GM21619 (cell line): ENCODE measurements around the gene CDC25B.
"Not testable (repeated sequence)": the region's sequence is repeated elsewhere in the genome, so short reads cannot be mapped to it uniquely, and the experiment has no call there.

ENCODE experiments used
- ATAC-seq: cut with Tn5 transposase; IDR thresholded peaks from one replicate; pipeline ENCODE4 v1.9.1; 2021; ENCODE audit not compliant: unreplicated experiment

The CDC25B gene

GRCh38 chr20:3784216-3784853 is 11.8 kb upstream of the CDC25B start:
- no peak for ATAC-seq

- ATAC-seq: no peak
Observed at GRCh38 chr20:3784863-3785239, 11.3 kb upstream of the CDC25B start.

- ATAC-seq: no peak
Observed at GRCh38 chr20:3785240-3786125, 10.6 kb upstream of the CDC25B start.

- ATAC-seq: peak; percentile 12
Observed at GRCh38 chr20:3786126-3786484, 10.0 kb upstream of the CDC25B start.

GRCh38 chr20:3786665-3787323 is 9.3 kb upstream of the CDC25B start, which contains the start of gene CENPB:
TSS of gene CENPB (minus strand) at chr20:3786740. CDS start at chr20:3786483, 257 bp downstream.
- peak; percentile 77 for ATAC-seq

GRCh38 chr20:3787324-3788014 is 8.6 kb upstream of the CDC25B start:
- no peak for ATAC-seq

GRCh38 chr20:3788685-3789155 is 7.4 kb upstream of the CDC25B start:
- ATAC-seq: no peak

GRCh38 chr20:3789201-3789600 is 6.9 kb upstream of the CDC25B start:
- not testable (repeated sequence) for ATAC-seq

GRCh38 chr20:3794168-3794567 is 1.9 kb upstream of the CDC25B start:
- not testable (repeated sequence) for ATAC-seq

GRCh38 chr20:3794701-3795420 is 1.2 kb upstream of the CDC25B start:
- no peak for ATAC-seq

- ATAC-seq: peak; percentile 3
Observed at GRCh38 chr20:3796477-3797225, 541 bp downstream of the CDC25B start.

GRCh38 chr20:3797226-3797545 is 1.1 kb downstream of the CDC25B start:
- ATAC-seq: no peak

- ATAC-seq: no peak
Observed at GRCh38 chr20:3797592-3798372, 1.7 kb downstream of the CDC25B start.

- ATAC-seq: no peak
Observed at GRCh38 chr20:3798373-3798768, 2.3 kb downstream of the CDC25B start.

GRCh38 chr20:3798908-3799248 is 2.8 kb downstream of the CDC25B start:
- no peak for ATAC-seq

- no peak for ATAC-seq
Observed at GRCh38 chr20:3800256-3800877, 4.3 kb downstream of the CDC25B start.

- no peak for ATAC-seq
Observed at GRCh38 chr20:3800878-3801260, 4.8 kb downstream of the CDC25B start.

- ATAC-seq: no peak
Observed at GRCh38 chr20:3801299-3801698, 5.2 kb downstream of the CDC25B start.

GRCh38 chr20:3801846-3802245 is 5.7 kb downstream of the CDC25B start:
- no peak for ATAC-seq
